Measurements from ENCODE around the gene UPF3B. TPM values are rescaled to one million over a fixed set of nuclear protein-coding genes. Genes with fewer than 3 reads are reported as not detected.

The UPF3B gene, protein sequence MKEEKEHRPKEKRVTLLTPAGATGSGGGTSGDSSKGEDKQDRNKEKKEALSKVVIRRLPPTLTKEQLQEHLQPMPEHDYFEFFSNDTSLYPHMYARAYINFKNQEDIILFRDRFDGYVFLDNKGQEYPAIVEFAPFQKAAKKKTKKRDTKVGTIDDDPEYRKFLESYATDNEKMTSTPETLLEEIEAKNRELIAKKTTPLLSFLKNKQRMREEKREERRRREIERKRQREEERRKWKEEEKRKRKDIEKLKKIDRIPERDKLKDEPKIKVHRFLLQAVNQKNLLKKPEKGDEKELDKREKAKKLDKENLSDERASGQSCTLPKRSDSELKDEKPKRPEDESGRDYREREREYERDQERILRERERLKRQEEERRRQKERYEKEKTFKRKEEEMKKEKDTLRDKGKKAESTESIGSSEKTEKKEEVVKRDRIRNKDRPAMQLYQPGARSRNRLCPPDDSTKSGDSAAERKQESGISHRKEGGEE
- total RNA-seq (2022) = 15.6 and 17.2 TPM in 2 replicates
- percentile 84 among the genes with signal in this experiment for Bru-seq, nascent RNA
- BruChase-seq, experiment 1, labeled RNA remaining after a 6-hour chase = percentile 89 among the genes with signal in this experiment
- percentile 89 among the genes with signal in this experiment for BruChase-seq, experiment 2, labeled RNA remaining after a 2-hour chase
- long read RNA-seq, transcript UPF3B-201 (11 exons, 2,378 nt) = major isoform, 7 of 27 reads
- long read RNA-seq, transcript UPF3B-202 (10 exons, 2,335 nt) = minor isoform, 6 of 27 reads
- long read RNA-seq, partial matches to known transcripts = 4 of 27 reads
- long read RNA-seq, other reads (novel, unspliced or antisense) = 10 of 27 reads

DNA sequence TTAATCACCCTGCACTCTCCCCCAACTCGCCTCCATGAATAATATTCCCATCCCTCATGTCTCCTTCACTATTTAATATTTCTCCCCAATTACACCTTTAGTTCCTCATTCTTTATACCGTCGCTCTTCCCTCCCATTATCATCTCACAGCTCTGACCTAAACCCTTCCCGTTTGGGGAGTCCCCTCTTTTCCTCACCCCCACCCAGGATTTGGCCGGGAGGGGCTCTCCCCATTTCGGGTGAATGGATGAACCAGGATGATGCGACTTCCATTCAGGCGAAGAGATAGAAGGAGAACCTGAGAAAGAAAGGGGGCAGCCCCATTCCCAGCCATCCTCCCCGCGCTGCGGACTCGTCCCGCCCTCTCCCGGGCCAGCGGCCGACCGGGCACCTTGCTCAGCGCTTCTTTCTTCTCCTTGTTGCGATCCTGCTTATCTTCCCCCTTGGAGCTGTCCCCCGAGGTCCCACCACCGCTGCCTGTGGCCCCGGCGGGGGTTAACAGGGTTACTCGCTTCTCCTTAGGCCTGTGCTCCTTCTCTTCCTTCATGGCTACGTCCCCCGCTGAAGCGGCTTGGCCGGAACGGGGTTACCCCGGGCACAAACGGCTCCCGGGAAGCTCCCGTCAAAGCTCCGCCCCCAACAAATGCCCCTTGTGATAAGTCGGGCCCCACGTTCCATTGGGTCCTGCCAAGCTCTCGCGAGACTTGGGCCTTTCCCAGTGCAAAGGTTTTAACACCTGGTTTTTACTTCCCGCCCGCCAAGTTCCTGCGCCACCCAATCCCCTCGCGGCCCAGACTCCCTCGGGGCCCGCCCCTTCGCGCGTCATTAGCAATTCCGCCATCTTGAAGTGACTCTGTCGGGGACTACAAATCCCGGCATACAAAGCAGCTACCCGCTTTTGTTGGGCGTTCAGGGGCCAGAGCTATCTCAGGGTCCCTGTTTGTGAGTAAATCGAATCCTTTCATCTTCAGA is at the start of gene UPF3B:
Gene UPF3B (minus strand): TSS at position 582 of the 972 bp plus-strand sequence. CDS start 35 bp downstream, at position 547.
- no TSS peak for BruUV-seq (replicated peaks)
- intact Hi-C loops (cut with micrococcal nuclease; ENCODE audit: unreplicated experiment) = no loop called here
- CTCF ChIA-PET = interaction anchor here (0.8 to 1.4 kb wide), 4 partner anchors 18 to 243 kb away, joined by 3 to 6 read pairs (median 6); partner anchors contain the start of genes RNF113A and RPL39
- H3K4me1 Mint-ChIP-seq (ENCODE audit: low read depth, unreplicated experiment) = peaks cover 9% of the 10 kb centered on the region
- no peaks in the 10 kb centered on the region for H3K27me3 Mint-ChIP-seq (ENCODE audit: unreplicated experiment)
- H3K27ac Mint-ChIP-seq (ENCODE audit: unreplicated experiment) = peak within 1 kb of the TSS; percentile 91
- H3K4me3 Mint-ChIP-seq (ENCODE audit: low read depth, unreplicated experiment) = peak within 1 kb of the TSS; percentile 84
- TF ChIP-seq, protein P1, sequence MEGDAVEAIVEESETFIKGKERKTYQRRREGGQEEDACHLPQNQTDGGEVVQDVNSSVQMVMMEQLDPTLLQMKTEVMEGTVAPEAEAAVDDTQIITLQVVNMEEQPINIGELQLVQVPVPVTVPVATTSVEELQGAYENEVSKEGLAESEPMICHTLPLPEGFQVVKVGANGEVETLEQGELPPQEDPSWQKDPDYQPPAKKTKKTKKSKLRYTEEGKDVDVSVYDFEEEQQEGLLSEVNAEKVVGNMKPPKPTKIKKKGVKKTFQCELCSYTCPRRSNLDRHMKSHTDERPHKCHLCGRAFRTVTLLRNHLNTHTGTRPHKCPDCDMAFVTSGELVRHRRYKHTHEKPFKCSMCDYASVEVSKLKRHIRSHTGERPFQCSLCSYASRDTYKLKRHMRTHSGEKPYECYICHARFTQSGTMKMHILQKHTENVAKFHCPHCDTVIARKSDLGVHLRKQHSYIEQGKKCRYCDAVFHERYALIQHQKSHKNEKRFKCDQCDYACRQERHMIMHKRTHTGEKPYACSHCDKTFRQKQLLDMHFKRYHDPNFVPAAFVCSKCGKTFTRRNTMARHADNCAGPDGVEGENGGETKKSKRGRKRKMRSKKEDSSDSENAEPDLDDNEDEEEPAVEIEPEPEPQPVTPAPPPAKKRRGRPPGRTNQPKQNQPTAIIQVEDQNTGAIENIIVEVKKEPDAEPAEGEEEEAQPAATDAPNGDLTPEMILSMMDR (IDR thresholded peaks at IDR 0.05; ENCODE audit: unreplicated experiment) = no peak
- H3K9me3 Mint-ChIP-seq (ENCODE audit: low read depth, unreplicated experiment) = no peaks in the 10 kb centered on the region
- peaks cover 34% of the 10 kb centered on the region for H3K36me3 Mint-ChIP-seq (ENCODE audit: insufficient read depth, unreplicated experiment)
- DNase-seq = peak; percentile 96

DNA sequence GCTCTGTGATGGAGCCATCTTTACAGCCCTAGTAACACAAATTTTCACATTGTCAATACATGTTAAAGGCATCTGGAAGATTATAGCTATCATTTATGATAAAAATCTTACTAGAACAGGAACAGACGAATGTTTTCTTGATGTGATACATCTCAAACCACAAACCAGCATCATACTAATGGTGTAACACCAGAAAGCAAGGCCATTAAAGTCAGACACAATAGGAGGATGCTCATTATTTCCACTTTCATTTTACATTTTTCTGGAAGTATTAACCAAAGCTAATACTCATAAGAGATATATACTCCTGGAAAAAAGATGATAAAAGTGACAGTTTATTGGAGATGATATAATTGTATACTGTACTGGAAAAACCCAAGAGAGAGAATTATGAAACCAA is 48.2 kb upstream of the UPF3B start:
- Mint-ChIP-seq H3K27ac (ENCODE audit: unreplicated experiment) (no peak overlapping the region), H3K36me3 (ENCODE audit: insufficient read depth, unreplicated experiment) (no peaks in the 10 kb centered on the region), H3K4me1 (ENCODE audit: low read depth, unreplicated experiment) (peaks cover 7% of the 10 kb centered on the region), H3K27me3 (ENCODE audit: unreplicated experiment) (no peaks in the 10 kb centered on the region), H3K9me3 (ENCODE audit: low read depth, unreplicated experiment) (no peaks in the 10 kb centered on the region), H3K4me3 (ENCODE audit: low read depth, unreplicated experiment) (no peak overlapping the region)
- CTCF ChIA-PET = interaction anchor here (0.6 kb wide), 1 partner anchor 25 kb away, joined by 6 read pairs; no protein-coding TSS in a partner anchor
- DNase-seq = no peak
- intact Hi-C loops (cut with micrococcal nuclease; ENCODE audit: unreplicated experiment) = no loop called here
- no TSS peak for BruUV-seq (replicated peaks)
- TF ChIP-seq, protein P1 (IDR thresholded peaks at IDR 0.05; ENCODE audit: unreplicated experiment) = no peak

DNA sequence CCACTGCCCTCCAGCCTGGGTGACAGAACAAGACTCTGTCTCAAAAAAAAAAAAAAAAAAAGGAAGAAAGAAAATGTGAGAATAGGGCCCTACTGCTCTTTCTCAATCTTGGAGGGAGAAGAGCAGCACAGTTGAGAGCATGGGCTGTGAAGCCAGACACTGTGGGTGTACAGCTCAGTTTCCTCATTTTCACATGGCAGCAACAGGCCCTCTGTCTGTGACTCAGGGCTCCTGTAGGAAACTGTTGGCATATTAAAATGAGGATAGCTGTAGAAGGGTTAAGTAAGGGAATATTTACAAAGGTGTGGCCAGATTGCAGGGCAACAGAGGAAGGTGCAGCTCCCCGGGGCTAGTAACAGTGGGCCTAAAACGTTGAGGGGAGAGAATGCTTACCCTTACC is 46.4 kb upstream of the UPF3B start:
- TF ChIP-seq, protein P1 (IDR thresholded peaks at IDR 0.05; ENCODE audit: unreplicated experiment) = no peak
- H3K27ac Mint-ChIP-seq (ENCODE audit: unreplicated experiment) = no peak overlapping the region
- CTCF ChIA-PET = interaction anchor here (0.6 to 1.4 kb wide), 4 partner anchors 11 to 339 kb away, joined by 3 to 6 read pairs (median 4); no protein-coding TSS in a partner anchor
- no TSS peak for BruUV-seq (replicated peaks)
- H3K27me3 Mint-ChIP-seq (ENCODE audit: unreplicated experiment) = no peaks in the 10 kb centered on the region
- peaks cover 7% of the 10 kb centered on the region for H3K4me1 Mint-ChIP-seq (ENCODE audit: low read depth, unreplicated experiment)
- no peaks in the 10 kb centered on the region for H3K9me3 Mint-ChIP-seq (ENCODE audit: low read depth, unreplicated experiment)
- no peak for DNase-seq
- H3K4me3 Mint-ChIP-seq (ENCODE audit: low read depth, unreplicated experiment) = no peak overlapping the region
- no peaks in the 10 kb centered on the region for H3K36me3 Mint-ChIP-seq (ENCODE audit: insufficient read depth, unreplicated experiment)
- intact Hi-C loops (cut with micrococcal nuclease; ENCODE audit: unreplicated experiment) = no loop called here

Measured in Calu3 (cell line).